Ovary (tissue), 3 donors: ENCODE data around the gene AMER1.

Source experiments
- POLR2A ChIP-seq: fragments of 450-650 bp; IDR thresholded peaks from one replicate; pipeline ENCODE4 v1.6.1; 2017; ENCODE audit warnings: antibody characterized with exemption, mild to moderate bottlenecking, moderate library complexity
- TF ChIP-seq, protein P1 (sequence below), 3 donors: fragments of 450-650 bp in 2 of 3; fragments of 200-600 bp in 1 of 3; IDR thresholded peaks; one replicate each; pipeline versions ENCODE4 v1.5.1 to v1.8.0; 2016 to 2022; ENCODE audit warnings: antibody characterized with exemption in 3 of 3, mild to moderate bottlenecking in 1 of 3
- donor health status: DM: no; HTN: no; CAD: no.

DNA sequence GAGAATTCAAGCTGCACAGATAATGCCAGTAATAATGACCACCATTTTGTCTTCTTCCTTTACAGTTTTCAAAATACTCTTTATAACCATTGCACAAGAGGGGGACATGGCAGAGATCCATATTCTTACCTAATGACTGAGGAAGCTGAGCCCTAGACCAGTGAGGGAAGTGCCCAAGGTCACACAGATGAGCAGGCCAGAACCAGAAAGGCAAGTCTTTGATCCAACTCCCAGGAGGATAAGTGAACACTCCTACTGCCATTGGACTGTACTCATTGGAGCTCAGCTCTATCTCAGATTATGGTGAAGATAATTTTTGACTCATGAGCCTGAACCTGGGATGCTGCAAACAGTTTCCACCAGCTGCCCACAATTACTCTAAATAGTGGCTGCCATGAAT, 28.6 kb downstream of the AMER1 start:
- TF ChIP-seq POLR2A, result no peak
- TF ChIP-seq, protein P1, sequence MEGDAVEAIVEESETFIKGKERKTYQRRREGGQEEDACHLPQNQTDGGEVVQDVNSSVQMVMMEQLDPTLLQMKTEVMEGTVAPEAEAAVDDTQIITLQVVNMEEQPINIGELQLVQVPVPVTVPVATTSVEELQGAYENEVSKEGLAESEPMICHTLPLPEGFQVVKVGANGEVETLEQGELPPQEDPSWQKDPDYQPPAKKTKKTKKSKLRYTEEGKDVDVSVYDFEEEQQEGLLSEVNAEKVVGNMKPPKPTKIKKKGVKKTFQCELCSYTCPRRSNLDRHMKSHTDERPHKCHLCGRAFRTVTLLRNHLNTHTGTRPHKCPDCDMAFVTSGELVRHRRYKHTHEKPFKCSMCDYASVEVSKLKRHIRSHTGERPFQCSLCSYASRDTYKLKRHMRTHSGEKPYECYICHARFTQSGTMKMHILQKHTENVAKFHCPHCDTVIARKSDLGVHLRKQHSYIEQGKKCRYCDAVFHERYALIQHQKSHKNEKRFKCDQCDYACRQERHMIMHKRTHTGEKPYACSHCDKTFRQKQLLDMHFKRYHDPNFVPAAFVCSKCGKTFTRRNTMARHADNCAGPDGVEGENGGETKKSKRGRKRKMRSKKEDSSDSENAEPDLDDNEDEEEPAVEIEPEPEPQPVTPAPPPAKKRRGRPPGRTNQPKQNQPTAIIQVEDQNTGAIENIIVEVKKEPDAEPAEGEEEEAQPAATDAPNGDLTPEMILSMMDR (IDR thresholded peaks at IDR 0.05), result no peak
